Esophagus muscularis mucosa (tissue), 4 donors: ENCODE results near the gene SLC29A4.

Source experiments
- EP300 ChIP-seq: sonication (generic); formaldehyde crosslinking; IDR thresholded peaks from one replicate; pipeline ENCODE4 v1.6.1; 2017; ENCODE audit warnings: antibody characterized with exemption
- POLR2A ChIP-seq: fragments of 450-650 bp; IDR thresholded peaks from one replicate; pipeline ENCODE4 v1.6.1; 2017; ENCODE audit warnings: antibody characterized with exemption, moderate library complexity, mild to moderate bottlenecking, low read depth
- POLR2AphosphoS5 ChIP-seq, 2 donors: sonication (generic); formaldehyde crosslinking; IDR thresholded peaks; one replicate each; pipeline ENCODE4 v1.6.1; 2017; ENCODE audit warnings: antibody characterized with exemption in 2 of 2
- TF ChIP-seq, protein P1 (sequence below), 3 experiments: fragments of 200-600 bp in 2 of 3; fragments of 450-650 bp in 1 of 3; sonication (generic) in 2 of 3; IDR thresholded peaks; one replicate each; pipeline ENCODE4 v1.5.1; 2017 to 2019; ENCODE audit warnings: antibody characterized with exemption in 3 of 3, mild to moderate bottlenecking in 2 of 3, moderate library complexity in 1 of 3

DNA sequence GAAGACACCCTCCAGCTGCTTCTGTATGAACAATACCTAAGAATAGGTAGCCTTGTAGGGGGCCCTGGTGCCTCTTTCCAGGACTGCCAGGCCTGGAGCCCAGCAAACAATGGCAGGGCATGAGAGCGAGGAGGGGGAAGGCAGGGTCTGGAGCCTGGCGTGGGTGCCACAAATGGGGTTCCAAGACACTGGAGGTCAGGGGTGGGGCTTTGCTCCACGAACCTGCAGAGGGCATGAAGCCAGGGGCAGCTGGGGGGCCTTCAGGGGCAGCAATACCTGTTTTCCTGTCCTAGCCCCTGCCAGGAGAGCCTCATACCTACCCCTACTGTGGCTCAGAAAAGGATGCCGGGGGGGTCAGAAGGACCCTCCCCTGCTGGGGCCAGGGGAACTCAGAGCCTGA, 61.6 kb downstream of the SLC29A4 start:
- TF ChIP-seq, protein P1, sequence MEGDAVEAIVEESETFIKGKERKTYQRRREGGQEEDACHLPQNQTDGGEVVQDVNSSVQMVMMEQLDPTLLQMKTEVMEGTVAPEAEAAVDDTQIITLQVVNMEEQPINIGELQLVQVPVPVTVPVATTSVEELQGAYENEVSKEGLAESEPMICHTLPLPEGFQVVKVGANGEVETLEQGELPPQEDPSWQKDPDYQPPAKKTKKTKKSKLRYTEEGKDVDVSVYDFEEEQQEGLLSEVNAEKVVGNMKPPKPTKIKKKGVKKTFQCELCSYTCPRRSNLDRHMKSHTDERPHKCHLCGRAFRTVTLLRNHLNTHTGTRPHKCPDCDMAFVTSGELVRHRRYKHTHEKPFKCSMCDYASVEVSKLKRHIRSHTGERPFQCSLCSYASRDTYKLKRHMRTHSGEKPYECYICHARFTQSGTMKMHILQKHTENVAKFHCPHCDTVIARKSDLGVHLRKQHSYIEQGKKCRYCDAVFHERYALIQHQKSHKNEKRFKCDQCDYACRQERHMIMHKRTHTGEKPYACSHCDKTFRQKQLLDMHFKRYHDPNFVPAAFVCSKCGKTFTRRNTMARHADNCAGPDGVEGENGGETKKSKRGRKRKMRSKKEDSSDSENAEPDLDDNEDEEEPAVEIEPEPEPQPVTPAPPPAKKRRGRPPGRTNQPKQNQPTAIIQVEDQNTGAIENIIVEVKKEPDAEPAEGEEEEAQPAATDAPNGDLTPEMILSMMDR (IDR thresholded peaks at IDR 0.05) = no peak
- TF ChIP-seq POLR2AphosphoS5 (IDR thresholded peaks at IDR 0.05) (no peak), POLR2A (no peak), EP300 (no peak)
